ENCODE data around the gene IL1RAPL2. TPM values are rescaled to one million over a fixed set of nuclear protein-coding genes. Genes with fewer than 3 reads are reported as not detected.

IL1RAPL2 gene
- total RNA-seq, 4 donors from 2014 or later: 0.19 to 0.38 TPM; not detected in 2

- WGBS, 2 donors: 47 to 57% methylated on average over 3 of the region's 3 CpGs
- TF ChIP-seq POLR2A (IDR thresholded peaks at IDR 0.05): no peak
- TF ChIP-seq, protein P1, sequence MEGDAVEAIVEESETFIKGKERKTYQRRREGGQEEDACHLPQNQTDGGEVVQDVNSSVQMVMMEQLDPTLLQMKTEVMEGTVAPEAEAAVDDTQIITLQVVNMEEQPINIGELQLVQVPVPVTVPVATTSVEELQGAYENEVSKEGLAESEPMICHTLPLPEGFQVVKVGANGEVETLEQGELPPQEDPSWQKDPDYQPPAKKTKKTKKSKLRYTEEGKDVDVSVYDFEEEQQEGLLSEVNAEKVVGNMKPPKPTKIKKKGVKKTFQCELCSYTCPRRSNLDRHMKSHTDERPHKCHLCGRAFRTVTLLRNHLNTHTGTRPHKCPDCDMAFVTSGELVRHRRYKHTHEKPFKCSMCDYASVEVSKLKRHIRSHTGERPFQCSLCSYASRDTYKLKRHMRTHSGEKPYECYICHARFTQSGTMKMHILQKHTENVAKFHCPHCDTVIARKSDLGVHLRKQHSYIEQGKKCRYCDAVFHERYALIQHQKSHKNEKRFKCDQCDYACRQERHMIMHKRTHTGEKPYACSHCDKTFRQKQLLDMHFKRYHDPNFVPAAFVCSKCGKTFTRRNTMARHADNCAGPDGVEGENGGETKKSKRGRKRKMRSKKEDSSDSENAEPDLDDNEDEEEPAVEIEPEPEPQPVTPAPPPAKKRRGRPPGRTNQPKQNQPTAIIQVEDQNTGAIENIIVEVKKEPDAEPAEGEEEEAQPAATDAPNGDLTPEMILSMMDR (IDR thresholded peaks at IDR 0.05): no peak
- DNase-seq (ENCODE audit: low spot score in 2 of 2): no peak
- H3K4me3 ChIP-seq (ENCODE audit: low read depth, poor library complexity, severe bottlenecking): no peak overlapping the region
- intact Hi-C loops (cut with DNase I; ENCODE audit: low total_unique reads): no loop called here
Observed at GRCh38 chrX:105458846-105459245, 892.8 kb downstream of the IL1RAPL2 start.

DNA sequence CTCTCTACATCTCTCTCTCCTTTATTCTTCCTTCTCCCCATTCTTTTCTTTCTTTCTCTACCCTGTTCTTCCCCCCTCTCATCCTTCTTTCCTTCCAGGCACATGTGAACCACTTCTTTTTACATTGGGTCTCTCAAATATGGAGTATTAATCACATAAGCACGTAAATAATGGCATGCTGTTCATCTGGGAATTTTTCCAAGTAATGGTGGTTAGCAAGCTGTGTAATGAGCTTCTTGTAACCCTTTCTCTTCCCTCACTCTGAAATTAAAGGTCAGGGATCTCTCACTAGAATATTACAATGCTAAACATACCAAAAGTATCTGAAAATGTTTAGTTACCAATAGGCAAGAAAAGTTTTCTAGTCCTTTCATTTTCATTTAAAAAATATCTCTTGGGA is 894.4 kb downstream of the IL1RAPL2 start:
- TF ChIP-seq, protein P1 (IDR thresholded peaks at IDR 0.05): no peak
- TF ChIP-seq POLR2A (IDR thresholded peaks at IDR 0.05): no peak
- H3K4me3 ChIP-seq (ENCODE audit: low read depth, poor library complexity, severe bottlenecking): no peak overlapping the region
- DNase-seq (ENCODE audit: low spot score in 2 of 2): no peak
- intact Hi-C loops (cut with DNase I; ENCODE audit: low total_unique reads): no loop called here
- 0 to 8% methylated on average over 1 of the region's 1 CpG for WGBS, 2 donors

DNA sequence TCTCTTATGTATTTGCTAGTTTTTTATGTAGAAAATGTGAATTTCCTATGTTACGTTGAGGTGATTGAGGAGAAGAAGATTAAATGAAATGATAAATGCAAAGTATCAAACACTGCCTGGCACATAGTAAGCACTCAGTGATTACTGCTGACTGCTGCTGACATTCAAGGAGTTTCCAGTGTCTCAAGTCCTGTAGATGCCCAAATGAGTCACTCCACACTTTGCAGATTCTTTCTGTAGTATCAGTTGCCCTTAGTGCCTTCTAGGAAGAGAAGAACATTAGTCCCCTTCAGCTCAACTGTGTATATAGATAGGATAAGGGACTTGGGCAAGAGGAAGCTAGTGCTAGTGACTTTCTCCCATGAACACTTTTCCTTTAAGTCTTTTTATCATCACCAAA is 895.0 kb downstream of the IL1RAPL2 start:
- TF ChIP-seq, protein P1 (IDR thresholded peaks at IDR 0.05): no peak
- TF ChIP-seq POLR2A (IDR thresholded peaks at IDR 0.05): no peak

GRCh38 chrX:105462186-105462585 is 896.2 kb downstream of the IL1RAPL2 start:
- no peak for DNase-seq (ENCODE audit: low spot score in 2 of 2)
- 56 to 68% methylated on average over 1 of the region's 1 CpG for WGBS, 2 donors
- no peak overlapping the region for H3K4me3 ChIP-seq (ENCODE audit: low read depth, poor library complexity, severe bottlenecking)
- TF ChIP-seq, protein P1 (IDR thresholded peaks at IDR 0.05): no peak
- no peak for TF ChIP-seq POLR2A (IDR thresholded peaks at IDR 0.05)
- intact Hi-C loops (cut with DNase I; ENCODE audit: low total_unique reads): no loop called here

More for the DNA sequence above, 895.0 kb downstream of the IL1RAPL2 start:
- 68 to 87% methylated on average over 1 of the region's 1 CpG for WGBS, 2 donors
- intact Hi-C loops (cut with DNase I; ENCODE audit: low total_unique reads): no loop called here
- DNase-seq (ENCODE audit: low spot score in 2 of 2): no peak
- no peak overlapping the region for H3K4me3 ChIP-seq (ENCODE audit: low read depth, poor library complexity, severe bottlenecking)

GRCh38 chrX:105463473-105463872 is 897.5 kb downstream of the IL1RAPL2 start:
- intact Hi-C loops (cut with DNase I; ENCODE audit: low total_unique reads): no loop called here
- no peak for TF ChIP-seq POLR2A (IDR thresholded peaks at IDR 0.05)
- TF ChIP-seq, protein P1 (IDR thresholded peaks at IDR 0.05): no peak
- no peak for DNase-seq (ENCODE audit: low spot score in 2 of 2)
- 51 to 63% methylated on average over 3 of the region's 3 CpGs for WGBS, 2 donors
- H3K4me3 ChIP-seq (ENCODE audit: low read depth, poor library complexity, severe bottlenecking): no peak overlapping the region

DNA sequence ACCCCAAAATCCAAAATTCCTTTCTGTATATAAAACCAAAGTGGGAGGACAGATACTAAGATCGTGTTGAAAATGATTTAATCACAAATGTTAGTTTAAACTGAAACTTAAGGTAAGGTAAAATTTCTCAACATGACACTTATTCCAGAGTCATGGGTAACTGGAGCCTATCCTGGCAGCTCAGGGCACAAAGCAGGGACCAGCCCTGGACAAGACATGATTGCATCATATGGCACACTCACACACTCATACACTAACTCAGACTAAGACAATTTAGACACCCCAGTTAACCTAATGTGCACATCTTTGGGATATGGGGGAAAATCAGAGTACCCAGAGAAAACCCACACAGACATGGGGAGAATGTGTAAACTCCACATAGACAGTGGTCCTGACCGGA is 898.6 kb downstream of the IL1RAPL2 start:
- intact Hi-C loops (cut with DNase I; ENCODE audit: low total_unique reads): no loop called here
- DNase-seq (ENCODE audit: low spot score in 2 of 2): no peak
- 66 to 88% methylated on average over 2 of the region's 2 CpGs for WGBS, 2 donors
- no peak for TF ChIP-seq POLR2A (IDR thresholded peaks at IDR 0.05)
- TF ChIP-seq, protein P1 (IDR thresholded peaks at IDR 0.05): no peak
- H3K4me3 ChIP-seq (ENCODE audit: low read depth, poor library complexity, severe bottlenecking): no peak overlapping the region
